GM21360 (cell line): ENCODE results near the gene RGP1.
A peak's percentile ranks its signal among the peaks of the same experiment; 100 is the strongest.

ENCODE experiments used
- ATAC-seq: cut with Tn5 transposase; IDR thresholded peaks from one replicate; pipeline ENCODE4 v1.9.1; 2021; ENCODE audit warnings: mild to moderate bottlenecking, moderate library complexity; ENCODE audit not compliant: unreplicated experiment

Gene RGP1

DNA sequence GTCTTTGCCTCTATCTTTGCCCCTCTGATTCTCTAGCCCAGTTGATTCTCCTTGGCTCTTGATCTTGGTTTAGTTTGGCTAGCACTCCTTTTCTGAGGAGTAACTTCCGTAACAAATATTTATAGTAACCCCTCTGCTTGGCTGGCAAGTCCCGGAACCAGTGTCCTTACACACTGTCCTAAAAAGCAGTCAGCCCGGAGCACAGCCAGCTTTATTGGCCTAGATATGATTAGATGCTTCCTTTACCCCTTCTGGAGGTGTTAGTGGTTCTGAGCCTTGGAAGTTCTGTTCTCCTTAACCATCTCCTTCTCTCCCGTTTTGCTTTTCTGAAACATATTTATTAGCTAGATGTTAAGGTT lies 22.0 kb downstream of the RGP1 start:
- ATAC-seq = no peak

DNA sequence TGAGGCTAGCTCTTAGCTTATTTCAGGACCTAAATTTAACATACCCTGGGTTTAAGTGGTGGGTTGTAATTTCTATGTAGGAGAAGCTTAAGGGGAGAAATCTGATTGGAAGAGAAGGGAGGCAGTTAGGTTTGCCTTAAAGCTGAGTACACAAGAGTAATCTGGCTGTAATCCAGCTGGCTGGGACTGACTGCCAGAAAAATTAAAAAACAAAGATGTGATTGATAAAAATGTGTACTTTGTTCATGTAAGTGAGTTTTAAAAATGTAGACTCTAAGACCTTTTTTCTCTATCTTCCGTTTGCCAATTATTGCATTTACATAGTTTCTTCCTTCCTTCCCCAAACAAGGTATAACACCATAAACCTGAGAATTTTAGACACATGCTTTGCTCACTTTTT lies 22.4 kb downstream of the RGP1 start:
- ATAC-seq = no peak

DNA sequence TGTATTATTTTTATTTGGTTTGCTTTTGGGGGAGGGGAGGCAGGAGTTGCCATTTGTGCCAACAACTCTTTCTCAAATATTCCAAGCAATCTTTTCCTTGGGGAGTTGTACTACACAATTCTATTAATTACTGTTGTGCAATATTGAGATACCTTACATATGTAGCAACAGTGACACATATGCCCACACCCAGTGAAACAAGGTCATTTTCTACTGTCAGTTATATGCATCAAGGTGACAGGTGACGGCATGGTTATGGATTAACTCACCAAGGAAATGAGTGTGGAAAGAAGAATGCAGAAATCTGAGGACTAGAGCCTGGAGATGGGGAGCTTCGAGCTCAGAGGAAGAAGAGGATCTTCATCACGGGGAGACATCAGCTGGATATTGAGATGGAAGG lies 22.9 kb downstream of the RGP1 start:
- ATAC-seq = no peak

DNA sequence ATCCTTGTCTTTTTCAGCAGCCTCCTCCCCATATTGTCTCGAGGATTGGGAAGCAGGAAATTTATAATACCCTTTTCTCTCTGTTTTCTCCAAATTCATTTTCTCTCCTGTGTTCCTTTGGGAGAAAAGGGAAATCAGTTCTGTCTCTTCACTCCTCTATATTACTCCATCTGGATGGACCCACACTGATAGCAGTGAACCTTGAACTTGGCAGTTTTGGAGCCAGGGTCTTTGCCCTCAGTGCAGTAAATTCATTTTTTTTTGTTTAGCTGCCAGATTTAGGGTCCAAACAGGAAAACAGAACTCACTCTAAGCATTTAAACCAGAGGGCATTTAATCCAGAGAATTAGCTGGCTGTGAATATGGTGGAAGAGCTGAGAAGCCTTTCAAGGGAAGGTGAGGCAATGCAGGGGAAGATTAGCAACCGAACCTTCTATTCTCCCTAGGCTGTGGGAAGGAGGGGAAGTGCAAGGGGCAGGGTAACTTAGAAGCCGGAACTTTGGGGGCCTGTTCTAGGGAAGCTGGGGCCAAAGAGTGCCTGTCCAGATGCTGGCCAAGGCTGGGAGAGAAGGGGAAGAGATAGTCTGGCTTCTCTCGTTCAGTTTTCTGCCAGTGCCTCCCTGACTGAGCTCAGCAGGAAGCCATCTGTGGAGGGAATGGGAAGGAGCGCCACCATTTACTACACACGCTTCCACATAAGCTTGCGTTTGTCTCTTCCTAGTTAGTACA lies 26.0 kb downstream of the RGP1 start:
- ATAC-seq = no peak

DNA sequence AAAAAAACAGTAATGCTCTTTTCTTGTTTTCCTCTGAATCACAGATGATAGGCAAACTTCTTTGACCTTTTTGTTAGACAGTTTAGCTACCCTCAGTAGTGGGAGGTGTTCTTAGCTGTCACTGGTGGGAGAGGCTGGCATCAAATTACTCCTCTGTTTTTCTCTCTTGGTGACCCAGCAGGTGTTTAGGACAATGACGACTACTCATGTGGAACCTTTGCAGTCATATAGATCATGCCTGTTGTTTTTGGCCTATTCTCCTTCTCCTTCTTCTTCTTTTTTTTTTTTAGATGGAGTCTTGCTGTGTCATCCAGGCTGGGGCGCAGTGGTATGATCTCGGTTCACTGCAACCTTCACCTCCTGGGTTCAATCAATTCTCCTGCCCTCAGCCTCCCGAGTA lies 26.9 kb downstream of the RGP1 start:
- ATAC-seq = no peak

DNA sequence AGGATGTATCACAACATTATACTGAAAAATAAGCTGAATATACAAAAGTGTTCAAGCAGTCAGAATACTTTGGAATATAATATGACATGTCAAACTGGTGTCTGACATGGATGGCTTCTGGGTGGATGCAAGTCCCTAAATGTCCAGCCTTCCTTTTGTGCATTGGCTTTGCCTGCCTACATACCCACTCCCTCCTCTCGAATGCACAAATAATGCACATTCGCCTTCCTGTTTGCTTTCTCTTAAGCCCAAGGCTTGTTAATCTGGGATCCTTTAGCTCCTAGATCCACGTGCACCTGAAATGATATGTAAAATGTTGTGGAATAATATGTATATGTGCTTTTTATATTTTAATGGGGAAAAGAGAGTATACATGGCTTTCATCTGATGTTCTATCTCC lies 29.4 kb downstream of the RGP1 start:
- ATAC-seq = no peak

DNA sequence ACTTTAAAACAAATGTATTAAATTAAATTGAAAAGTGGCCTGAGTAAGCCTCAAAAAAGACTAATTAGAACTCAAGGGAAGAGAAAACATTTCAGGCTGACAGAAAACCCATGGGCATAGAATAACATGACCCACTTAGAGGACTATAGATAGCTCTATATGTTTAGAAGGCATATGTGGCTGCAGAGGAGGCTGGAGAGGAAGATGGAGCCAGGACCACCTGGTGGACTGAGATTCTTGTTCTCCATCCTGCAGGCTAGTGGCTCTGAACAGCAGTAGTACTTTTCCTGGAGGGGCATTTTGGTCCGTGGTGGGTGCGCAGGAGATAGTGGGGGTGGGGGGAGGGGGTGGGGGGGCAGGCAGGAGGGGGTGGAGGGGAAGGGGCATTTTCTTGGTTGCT lies 32.0 kb downstream of the RGP1 start:
- ATAC-seq = no peak

DNA sequence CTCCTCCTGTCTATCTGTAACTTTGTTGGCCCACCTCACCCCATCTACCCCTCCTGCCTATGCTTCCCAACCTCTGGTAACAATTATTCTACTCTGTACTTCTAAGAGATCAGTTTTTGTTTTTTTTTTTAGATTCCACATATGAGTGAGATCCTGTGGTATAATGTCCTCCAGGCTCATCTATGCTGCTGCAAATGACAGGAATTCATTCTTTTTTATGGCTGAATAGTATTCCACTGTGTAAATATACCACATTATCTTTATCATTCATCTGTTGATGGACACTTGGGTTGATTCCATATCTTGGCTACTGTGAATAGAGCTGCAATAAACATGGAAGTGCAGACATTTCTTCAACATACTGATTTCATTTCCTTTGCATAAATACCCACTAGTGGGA lies 34.3 kb downstream of the RGP1 start:
- ATAC-seq = no peak

DNA sequence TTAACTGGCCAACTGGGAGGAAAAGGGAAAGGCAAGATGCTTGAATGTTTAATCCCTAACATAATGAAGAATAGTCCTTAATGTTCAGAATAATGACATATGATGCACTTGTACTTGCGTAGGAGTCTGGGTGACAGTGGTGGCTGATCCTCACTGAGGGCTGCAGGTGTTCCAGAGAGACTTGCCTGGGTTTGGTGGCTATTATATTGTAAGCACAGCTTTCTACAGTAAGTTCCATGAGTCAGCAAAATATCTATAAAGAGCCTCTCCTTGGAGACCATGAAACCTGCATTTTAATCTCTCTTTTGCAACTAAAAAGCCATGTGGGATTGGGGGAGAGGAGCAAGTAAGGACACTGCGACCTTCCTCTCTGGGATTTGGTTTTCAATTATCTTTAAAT lies 40.5 kb downstream of the RGP1 start:
- no peak for ATAC-seq

DNA sequence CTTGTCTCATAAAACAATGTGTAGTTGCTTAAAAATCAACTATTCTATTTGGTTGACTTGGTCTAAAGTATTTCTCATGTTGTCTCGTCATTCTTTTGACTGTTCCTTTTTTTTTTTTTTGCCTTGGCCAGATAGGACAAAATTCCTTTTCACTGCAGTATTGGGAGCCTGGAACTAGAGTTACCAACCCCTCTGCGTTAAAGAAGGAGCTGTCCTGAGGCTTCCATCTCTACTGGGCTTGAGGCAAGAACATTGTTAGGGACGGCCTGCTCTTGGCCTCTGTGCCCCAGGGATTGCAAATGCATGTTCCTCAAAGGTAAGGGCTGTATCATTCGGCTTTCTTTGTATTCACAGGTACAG lies 40.9 kb downstream of the RGP1 start:
- ATAC-seq = no peak

DNA sequence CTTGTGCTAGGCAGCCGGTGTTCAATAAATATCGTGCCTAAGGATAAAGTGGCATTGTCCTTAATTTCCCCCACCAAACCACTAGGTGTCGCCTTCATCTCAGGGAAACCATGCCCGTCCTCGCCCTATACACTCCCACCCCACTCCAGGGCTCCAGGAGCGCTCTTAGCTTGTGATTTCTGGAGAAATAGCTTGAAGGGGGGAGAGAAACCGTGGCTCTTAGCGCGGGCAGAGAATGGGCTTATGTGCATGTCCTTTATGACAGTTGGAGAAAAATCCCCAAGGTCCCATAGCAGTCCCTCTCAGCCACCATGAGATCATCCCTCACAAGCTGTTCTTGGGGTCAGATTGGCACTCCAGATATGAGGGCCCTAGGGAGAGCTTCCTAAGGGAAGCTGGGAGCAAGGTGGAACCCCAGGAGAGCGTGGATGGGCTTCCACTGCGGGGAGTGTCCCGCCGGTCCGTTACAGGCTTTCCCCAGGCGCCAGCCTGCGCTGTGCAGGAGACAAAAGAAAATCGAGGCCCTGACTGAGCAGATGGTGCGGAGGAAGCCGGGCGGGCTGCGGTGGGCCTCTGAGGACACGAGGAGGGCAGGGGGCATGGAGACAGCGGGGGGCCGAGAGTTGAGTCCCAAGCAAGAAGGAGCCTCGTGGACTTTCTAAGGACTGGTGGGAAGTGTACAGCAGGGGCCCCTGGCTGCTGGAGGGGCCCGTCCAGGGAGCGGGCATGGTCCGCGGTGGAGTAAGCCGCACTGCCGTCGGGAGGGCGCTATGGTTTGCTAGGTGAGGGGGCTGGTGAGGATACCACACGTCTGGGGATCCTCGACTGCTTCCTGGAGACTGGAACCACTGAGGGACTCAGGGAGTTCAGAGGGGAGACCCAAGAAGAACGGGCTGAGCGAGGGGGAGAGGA lies 41.6 kb downstream of the RGP1 start:
- no peak for ATAC-seq

DNA sequence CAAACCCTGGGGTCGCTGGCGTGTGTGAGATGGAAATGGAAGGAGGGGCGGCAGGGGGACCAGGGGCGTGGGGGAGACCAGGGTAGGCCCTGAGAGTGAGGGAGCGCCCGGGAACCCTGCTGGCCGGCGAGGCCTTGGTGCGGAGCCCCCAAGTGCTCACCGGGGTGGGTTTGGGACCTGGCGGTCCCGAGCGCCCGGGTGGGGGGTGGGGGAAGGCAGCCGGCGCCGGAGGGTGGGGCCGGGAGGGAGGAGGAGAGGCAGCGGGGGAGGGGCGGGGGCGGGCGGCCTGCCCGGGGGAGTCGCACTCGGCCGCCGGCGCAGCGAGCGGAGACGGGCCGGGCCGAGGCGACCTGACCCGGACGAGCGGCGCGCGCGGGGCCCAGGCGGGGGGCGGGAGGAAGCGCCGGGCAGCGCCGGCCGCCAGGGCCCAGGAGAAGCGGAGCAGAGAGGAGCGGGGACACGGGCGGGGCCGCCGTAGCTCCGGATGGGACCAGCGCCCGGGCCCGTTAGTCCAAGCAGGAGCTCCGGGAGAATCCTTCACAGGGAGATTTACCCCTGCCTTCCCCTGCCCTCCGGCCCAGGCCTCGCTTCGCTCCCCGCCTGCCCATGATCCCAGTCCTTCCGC lies 42.3 kb downstream of the RGP1 start, which contains the start of gene NPR2:
Gene NPR2, plus strand, starts transcription at position 295 of the 625 bp plus-strand sequence. CDS start 818 bp downstream, outside the sequence.
- ATAC-seq = no peak

DNA sequence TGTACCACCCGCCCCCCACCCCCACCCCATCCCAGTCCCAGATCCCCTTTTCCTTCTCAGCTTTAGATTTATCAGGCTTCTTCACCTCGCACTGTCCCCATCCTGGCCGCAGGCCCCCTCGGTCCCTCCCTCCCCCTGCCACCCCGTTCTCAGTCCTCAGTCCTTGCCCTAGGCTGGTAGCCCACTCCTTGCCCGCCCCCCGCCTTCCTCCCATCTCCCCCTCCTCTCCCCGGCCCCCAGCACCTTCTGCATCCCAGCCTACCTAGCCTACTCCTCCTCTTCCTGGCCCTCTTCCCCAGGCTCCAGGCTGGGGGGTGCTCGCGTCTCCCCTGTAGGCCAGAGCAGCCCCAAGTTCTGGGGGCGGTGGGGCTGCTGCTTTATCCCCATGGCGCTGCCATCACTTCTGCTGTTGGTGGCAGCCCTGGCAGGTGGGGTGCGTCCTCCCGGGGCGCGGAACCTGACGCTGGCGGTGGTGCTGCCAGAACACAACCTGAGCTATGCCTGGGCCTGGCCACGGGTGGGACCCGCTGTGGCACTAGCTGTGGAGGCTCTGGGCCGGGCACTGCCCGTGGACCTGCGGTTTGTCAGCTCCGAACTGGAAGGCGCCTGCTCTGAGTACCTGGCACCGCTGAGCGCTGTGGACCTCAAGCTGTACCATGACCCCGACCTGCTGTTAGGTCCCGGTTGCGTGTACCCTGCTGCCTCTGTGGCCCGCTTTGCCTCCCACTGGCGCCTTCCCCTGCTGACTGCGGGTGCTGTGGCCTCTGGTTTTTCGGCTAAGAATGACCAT lies 43.1 kb downstream of the RGP1 start:
- no peak for ATAC-seq

DNA sequence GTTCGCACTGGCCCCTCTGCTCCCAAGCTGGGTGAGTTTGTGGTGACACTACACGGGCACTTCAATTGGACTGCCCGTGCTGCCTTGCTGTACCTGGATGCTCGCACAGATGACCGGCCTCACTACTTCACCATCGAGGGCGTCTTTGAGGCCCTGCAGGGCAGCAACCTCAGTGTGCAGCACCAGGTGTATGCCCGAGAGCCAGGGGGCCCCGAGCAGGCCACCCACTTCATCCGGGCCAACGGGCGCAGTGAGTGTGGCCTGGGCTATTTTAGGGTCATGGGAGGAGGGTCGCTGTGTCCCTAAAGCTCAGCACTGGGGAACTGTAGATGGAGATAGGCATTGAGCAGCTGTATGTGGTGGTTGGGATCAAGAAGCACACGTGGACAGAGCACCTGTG lies 43.7 kb downstream of the RGP1 start:
- no peak for ATAC-seq

DNA sequence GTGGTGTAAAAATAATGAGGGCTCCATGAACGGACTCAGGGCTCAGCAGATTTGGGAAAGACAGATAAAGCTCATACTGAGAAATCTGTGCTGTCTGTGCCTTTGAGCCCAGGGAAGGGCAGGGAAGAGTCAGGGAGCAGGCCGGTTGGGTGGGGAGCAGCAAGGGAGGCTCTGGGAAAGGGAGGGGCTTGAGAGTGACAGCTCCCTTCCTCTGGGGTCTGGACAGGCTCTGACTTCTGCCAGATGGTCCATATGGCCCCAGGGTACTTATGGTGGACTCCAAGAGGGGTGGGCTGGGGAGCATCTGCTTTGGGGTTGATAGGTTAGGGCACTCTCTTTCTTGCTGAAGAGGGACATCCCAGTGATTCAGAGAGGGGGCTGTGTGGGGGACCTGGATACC lies 44.4 kb downstream of the RGP1 start:
- no peak for ATAC-seq

DNA sequence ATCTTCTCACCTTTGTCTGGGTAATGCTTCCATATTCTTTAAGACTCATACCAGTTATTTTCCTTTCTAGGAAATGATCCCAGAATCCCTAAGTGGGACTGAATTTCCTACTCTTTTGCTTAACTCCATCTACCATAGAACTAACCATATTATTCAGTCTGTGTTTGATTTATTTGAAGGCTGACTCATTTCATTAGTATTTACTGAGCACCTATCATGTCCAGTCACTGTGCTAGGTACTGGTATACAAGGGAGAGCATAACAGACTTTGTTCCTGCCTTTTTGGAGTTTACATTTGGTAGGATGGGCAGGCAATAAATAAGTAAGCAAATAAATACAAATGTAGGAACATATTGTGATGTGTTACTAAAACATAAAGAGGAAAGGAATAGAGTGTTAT lies 46.6 kb downstream of the RGP1 start:
- no peak for ATAC-seq

DNA sequence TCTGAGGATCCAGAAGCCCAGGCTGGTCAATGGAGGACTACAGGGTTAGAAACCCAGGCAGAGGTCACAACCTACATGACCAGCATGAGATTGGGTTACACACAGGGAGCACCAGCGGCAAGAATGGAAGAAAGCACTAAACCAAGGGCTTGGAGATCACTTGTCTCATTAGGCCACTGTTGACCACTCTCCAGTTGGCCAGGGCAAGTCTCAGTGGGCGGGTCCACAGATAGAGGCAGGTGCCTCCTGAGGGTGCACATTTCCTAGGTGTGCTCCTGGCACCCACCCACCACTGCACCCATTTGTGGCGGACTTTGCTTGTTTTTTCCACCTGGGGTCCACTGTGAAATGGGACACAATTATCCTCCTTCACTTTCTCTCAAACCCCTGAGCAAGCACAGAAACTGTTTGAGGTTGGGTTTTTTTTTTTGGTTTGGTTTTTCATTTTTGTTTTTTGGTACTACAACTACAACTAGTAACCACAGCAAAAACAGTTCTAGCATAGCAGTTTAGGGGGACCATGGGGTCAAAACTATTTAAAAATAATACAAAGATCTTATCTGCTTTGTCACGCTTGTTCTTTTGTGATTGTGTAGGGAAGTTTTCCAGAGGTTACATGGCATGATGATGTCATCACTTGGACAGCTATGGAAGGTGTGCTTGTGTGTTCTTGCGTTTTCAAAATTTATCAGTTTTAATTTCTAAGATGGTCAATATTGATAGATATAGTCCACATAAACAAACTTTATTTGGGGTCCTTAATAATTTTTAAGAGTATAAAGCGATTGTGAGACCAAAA lies 48.4 kb downstream of the RGP1 start:
- ATAC-seq = no peak

DNA sequence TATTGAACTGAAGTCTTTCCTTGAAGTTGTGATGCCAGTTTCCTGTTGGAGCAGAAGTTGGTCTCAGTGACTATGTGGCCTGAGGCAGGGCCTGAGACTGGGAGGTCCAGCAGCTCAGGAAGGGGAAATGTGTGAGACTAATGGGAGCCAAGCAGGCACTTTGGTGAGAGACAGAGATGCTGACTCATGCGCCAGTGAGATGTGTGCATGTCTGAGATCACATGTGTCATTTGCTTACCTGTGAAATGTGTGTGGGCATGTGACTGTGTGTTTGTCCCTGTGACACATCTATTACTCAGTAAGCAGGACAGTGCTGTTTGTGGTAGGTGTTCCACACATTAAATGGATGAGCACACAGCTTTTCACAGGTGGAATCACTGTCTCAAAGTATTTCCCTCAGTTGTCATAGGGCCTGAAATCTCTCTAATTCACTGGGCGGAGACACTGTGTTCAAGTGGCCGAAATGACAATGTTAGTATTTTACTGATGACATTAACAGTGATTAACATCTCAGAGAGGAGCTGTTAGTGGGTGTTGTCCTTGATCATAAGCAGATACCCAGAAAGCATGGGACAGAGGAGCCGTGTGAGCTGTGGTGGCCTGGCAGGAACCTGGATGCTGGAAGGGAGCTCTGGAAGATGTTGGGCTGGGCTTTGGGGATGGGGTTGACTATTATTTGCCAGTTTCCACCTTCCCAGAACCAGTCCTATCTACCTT lies 49.7 kb downstream of the RGP1 start:
- ATAC-seq = peak; percentile 46

DNA sequence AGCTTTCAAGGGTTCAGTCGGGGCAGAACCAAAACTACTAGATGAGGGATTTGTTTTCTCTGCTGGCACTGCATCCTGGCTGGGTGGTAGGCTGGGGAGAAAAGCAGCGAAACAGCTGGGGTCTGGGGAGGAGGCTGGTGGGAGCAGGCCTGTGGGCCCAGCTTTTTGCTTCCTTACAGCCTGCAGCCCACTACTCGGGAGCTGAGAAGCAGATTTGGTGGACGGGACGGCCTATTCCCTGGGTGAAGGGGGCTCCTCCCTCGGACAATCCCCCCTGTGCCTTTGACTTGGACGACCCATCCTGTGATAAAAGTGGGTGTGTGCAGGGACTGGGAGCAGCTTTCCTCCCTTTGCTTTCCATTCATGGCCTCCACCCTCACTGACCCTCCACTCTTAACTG lies 51.4 kb downstream of the RGP1 start:
- no peak for ATAC-seq
